ENCODE results near the gene ZGPAT.

The ZGPAT gene

DNA sequence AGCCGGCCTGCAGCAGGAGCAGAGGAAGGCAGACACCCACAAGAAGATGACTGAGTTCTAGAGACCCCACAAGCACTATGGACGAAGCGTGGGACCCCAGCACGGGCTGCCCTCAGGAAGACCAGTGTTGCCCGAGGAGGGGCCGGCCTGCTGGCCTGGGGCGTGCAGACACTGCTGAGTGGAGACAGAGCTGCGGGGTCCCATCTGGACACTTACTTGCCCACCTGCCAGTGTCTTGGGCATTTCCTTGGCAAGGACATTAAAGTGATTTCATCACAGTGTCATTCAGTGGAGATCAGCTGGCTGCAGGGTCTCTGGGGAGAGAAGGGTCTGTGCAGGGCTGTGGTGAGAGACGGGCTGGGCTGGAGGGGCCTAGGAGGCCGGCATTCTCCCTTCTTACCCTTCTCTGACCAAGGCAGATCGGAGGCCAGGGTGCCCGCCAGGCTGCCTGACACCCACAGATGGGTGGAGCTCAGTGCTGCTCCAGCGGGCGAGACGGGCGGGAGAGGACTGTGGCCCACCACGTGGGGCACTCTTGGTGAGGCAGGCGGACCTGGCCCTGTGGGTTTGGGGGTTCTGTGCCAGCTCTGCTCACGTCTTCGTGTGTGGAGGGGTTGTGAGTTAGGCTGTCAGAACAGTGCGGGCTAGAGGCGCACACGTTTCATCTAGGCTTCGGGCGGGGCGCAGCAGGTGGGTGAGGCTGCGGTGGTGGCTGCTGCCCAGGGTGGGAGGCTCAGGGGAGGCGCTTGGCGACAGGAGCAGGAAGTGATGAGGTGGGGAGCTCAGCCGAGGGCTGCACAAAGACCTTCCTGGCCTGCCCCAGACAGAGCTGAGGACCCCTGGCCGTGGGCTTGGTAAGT is 28.2 kb downstream of the ZGPAT start, which contains the start of gene LIME1:
Gene LIME1, plus strand, starts transcription at position 806 of the 860 bp plus-strand sequence. CDS start 886 bp downstream, outside the sequence.
- DNase-seq = no peak

DNA sequence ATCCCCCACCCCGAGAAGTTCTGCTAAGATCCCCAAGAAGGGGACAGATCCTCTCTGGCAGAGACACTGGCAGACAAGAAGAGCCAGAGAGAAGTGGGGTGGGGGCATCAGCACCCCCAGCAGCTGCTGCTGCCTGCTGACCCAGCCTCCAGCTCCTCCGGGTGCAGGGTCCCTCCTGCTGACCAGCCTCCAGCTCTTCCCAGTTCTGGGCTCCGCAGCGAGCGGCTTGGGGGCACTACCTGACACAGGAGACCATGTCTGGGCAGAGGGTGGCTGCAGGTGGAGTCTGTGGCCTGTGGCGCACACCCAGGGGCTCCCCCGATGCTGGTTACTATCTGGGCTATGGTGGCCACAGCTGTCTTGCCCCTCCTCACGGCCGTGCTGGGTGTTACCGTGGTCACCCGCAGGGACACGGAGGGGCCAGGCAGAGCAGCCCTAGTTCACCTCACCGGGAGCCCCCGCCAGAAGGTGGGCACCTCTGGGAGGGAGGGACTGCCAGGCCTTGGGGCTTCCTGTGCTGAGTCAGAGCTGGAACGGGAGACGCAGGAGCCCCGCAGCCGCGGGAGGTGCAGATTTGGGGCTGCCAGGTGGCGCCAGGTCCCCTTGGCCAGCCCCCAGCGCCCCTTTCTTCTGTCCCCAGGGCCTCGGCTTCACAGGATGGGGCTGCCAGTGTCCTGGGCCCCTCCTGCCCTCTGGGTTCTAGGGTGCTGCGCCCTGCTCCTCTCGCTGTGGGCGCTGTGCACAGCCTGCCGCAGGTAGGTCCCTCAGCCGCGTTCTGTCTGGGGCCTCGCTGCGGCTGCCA is 29.3 kb downstream of the ZGPAT start:
- no peak for DNase-seq

DNA sequence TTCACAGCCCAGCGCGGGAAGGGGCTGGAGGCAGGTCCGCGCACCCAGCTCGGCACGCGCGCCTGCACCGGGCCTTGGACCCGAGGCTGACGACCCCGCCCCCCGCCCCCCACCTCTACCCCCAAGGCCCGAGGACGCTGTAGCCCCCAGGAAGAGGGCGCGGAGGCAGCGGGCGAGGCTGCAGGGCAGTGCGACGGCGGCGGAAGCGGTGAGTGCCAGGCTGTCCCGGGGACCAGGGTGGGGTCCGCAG is 29.8 kb downstream of the ZGPAT start:
- no peak for DNase-seq

GRCh38 chr20:63737945-63738686 is 30.3 kb downstream of the ZGPAT start:
- DNase-seq = no peak

DNA sequence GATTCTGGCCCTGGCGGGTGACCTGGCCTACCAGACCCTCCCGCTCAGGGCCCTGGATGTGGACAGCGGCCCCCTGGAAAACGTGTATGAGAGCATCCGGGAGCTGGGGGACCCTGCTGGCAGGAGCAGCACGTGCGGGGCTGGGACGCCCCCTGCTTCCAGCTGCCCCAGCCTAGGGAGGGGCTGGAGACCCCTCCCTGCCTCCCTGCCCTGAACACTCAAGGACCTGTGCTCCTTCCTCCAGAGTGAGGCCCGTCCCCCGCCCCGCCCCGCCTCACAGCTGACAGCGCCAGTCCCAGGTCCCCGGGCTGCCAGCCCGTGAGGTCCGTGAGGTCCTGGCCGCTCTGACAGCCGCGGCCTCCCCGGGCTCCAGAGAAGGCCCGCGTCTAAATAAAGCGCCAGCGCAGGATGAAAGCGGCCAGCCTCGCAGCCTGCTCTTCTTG is 30.9 kb downstream of the ZGPAT start:
- no peak for DNase-seq

DNA sequence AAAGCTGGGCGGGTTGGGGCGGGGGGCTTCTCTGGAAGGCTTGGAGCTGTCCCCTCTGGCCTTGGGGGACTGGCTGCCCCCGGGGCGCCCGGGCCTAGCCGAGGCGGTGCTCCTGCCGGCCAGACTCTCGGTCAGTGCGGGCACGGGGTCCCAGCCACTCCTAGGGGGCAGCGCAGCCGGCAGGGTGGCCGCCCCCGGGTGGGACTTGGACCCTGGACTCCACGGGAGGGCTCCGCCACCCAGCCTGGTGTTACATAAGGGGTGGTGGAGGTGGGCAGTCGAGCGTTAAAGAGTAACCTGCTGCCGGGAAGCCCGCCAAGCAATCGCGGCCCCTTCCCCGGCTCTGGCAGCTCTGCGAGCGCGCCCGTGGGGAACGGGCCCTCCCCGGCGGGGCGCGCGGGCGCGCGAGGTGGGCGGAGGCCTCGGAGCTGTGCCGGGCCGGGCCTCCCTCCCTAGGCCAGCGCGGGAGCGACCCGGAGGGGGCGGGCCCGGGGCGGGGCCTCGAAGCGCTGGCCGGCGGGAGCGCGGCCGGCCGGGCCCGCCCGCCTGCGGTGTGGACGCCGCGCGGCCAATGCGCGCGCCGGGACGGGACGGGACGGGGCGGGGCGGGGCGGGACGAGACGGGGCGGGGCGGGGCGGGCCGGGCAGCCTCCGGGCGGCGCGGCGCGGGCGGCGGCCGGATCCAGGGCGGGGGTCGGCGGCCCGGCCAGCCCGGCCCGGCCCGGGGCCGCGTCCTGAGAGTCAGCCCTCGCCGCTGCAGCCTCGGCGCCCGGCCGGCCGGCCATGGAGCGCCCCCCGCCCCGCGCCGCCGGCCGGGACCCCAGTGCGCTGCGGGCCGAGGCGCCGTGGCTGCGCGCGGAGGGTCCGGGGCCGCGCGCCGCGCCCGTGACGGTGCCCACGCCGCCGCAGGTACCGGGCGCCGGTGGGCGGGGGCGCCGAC is 31.6 kb downstream of the ZGPAT start, which contains the start of gene SLC2A4RG:
Gene SLC2A4RG, plus strand, starts transcription at position 647 of the 940 bp plus-strand sequence. Its CDS starts 137 bp downstream, at position 784.
- peak; percentile 64 for DNase-seq

GRCh38 chr20:63740070-63740626 is 32.3 kb downstream of the ZGPAT start:
- peak; percentile 31 for DNase-seq

- DNase-seq = peak; percentile 89
Measured at GRCh38 chr20:63740627-63741353, 33.0 kb downstream of the ZGPAT start.

GRCh38 chr20:63741354-63741675 is 33.5 kb downstream of the ZGPAT start:
- no peak for DNase-seq

DNA sequence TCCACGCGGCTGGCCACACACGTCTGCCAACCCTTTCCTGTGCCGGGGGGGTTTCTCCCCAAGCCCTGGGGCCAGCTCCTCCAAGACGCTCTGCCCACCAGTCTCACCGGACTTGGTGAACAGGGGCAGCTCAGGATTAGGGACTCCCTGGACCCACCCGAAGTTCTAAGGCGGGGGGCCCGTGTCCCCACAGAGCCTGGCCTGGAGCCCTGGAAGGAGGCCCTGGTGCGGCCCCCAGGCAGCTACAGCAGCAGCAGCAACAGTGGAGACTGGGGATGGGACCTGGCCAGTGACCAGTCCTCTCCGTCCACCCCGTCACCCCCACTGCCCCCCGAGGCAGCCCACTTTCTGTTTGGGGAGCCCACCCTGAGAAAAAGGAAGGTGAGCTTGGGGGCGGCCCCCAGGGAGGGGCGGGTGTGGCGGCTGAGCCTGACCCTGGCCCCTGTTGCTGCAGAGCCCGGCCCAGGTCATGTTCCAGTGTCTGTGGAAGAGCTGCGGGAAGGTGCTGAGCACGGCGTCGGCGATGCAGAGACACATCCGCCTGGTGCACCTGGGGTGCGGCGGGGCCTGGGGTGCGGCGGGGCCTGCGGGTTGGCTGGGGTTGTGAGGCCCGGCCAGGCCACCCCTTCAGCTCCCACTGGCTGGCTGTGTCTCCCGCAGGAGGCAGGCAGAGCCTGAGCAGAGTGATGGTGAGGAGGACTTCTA is 34.0 kb downstream of the ZGPAT start:
- no peak for DNase-seq

GRCh38 chr20:63742381-63743024 is 34.7 kb downstream of the ZGPAT start:
- no peak for DNase-seq

DNA sequence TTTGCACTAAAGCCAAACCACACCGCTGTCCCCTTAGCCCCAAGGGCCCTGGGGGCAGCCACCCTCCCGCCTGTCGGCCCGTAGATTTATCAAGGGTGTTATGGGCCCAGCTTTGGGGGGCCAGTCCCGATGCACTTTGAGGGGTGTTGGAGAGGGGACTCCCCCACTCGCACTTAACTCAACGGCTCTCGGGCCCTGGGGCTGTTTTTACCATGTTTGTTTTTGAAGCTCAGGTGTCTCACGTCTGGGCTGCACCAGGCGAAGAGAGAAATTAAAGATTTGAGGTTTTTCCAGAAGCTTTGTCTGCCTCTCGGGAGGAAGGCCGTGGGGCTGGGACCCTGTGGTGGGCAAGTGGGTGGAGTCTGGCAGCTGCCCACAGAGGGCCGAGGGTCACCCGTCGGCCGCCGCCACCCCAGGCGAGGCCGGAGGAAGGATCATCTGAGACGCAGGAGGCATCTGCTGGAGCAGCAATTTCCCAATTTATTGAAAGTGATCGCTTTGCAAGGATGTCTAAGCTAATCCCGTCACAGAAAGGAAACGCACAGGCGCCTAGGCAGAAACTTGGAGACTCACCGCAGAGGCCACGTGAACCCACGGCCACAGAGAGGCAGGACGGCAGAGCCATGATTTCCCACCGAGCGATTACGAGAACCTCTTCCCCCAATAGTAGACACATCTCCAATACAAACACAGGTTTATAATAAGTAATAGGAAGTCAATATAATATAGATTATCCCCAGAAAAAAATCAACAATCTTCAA is 35.6 kb downstream of the ZGPAT start:
- no peak for DNase-seq

DNA sequence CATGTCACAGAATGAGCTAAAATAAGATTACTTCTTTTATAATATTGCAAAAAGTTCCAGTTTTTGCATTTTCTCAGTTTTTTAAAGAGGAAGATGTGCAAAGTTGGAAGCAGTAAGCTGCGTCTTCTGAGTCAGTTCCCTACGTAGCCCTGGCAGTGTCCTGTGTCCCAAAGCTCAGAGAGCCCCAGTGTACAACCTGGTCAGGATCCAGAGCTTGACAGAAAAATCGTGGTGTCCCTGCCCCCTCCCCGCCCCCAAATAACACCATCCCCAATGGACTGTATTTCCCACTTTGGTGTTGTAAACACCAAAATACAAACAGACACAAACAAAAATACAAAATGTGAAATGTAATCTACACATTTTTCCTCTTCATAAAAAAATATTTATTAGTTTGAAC is 36.3 kb downstream of the ZGPAT start:
- DNase-seq = no peak

- no peak for DNase-seq
Measured at GRCh38 chr20:63744574-63745423, 37.0 kb downstream of the ZGPAT start.

DNA sequence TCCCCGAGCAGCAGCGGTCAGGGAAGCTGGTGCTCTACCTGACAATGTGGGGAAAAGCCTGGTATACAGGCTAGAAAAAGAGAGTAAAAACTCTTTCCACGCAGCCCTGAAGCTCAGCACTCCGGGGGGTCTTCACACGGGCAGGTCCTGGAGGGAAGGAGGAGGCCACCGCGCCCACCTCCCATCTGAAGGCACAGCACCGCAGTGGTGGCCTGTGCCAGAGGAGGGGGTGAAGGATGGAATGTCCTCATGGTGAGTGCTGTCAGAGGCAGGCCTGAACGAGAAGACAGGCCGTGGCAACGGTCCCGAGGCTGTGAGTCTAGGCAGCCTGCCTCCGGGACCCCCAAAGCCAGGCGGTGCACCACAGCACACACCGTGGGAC is 37.6 kb downstream of the ZGPAT start:
- no peak for DNase-seq

DNA sequence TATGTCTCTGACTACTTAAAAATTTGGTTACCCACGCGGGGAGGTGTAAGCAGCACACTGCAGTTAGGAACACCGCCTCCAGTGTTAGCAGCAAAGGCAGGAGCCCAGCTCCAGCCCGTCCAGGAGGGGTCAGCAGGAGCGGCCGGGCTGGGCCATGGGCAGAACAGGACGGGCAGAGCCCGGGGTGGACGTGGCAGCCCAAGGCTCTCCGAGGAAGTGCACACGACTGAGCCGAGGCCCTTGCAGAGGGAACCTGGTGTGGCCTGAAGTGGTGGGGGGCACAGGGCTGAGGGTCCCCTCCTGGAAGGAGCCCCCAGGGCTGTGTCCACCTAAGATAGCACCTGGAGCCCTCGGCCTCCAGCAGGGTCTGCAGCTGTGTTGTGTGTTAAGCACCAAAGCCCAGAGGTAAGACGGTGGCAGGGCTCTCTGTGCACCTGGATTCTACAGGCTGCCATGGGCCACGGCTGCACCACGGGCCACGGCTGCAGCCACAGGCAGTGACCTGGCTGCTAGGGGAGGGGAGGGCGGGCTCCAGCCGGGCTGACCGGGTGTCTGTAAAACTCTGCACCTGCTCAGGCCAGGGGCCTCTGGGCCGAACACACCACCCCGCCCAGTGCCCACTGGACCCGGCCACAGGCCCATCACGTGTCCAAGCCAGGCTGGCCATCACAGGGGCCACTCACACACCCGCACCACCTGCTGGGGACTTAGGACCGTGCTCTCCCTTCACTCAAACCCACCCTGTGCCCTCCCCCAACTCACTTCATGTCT is 38.3 kb downstream of the ZGPAT start:
- no peak for DNase-seq

DNA sequence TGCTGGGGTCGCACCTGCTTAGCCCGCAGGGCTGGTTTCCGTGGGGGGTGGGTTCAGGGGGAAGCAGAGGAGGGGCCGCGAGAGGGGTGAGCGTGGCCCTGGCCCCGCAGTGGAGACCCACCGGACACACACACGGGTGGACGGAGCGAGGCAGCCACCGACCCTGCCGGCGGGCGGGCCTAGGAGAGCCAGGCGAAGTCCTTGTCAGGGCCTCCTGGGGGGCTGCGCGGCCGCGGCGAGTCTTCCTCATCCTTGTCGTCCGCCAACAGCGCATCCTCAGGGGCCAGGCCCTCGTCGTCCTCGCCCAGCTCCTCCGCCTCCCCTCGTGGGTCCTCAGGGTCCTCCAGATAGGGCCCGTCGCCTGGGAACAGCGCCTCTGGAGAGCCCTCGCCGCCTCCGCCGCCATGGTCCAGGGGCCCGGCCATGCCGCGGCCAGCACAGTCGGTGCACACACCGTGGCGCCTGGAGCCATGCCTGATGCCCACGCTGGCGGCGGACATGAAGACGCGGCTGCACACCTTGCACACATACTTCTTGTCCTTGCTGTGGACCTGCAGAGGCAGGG is 39.0 kb downstream of the ZGPAT start:
- DNase-seq = no peak

Measured in fibroblast of upper back skin (primary cell).